Measurements from ENCODE around the gene B9D1.

B9D1 gene

GRCh38 chr17:19310151-19310550 is 52.4 kb downstream of the B9D1 start:
- FAIRE-seq: no peak
- no peak for DNase-seq (ENCODE audit: insufficient read length, low spot score)
- TF ChIP-seq POLR2AphosphoS5 (IDR thresholded peaks at IDR 0.05; ENCODE audit: low read depth, low read length): no peak

- FAIRE-seq: peak; percentile 23
- DNase-seq (ENCODE audit: insufficient read length, low spot score): no peak
- TF ChIP-seq POU2F2 (IDR thresholded peaks at IDR 0.05; ENCODE audit: low read depth, low read length) (no peak), POLR2AphosphoS5 (IDR thresholded peaks at IDR 0.05; ENCODE audit: low read depth, low read length) (no peak), SPI1 (IDR thresholded peaks at IDR 0.05; ENCODE audit: low read depth, low read length) (no peak), POLR2A (IDR thresholded peaks at IDR 0.05; ENCODE audit: low read depth, low read length) (no peak)
Measured at GRCh38 chr17:19309701-19310100, 52.8 kb downstream of the B9D1 start.

GRCh38 chr17:19308398-19308797 is 54.1 kb downstream of the B9D1 start:
- TF ChIP-seq TAF1 (IDR thresholded peaks at IDR 0.05; ENCODE audit: low read depth, low read length): no peak
- TF ChIP-seq POLR2AphosphoS5 (IDR thresholded peaks at IDR 0.05; ENCODE audit: low read depth, low read length): no peak
- TF ChIP-seq SPI1 (IDR thresholded peaks at IDR 0.05; ENCODE audit: low read depth, low read length): no peak
- TF ChIP-seq POLR2A (IDR thresholded peaks at IDR 0.05; ENCODE audit: low read depth, low read length): no peak
- no peak for TF ChIP-seq POU2F2 (IDR thresholded peaks at IDR 0.05; ENCODE audit: low read depth, low read length)
- TF ChIP-seq PAX5 (IDR thresholded peaks at IDR 0.05; ENCODE audit: insufficient read depth, low read length, severe bottlenecking): no peak
- DNase-seq (ENCODE audit: insufficient read length, low spot score) (no peak), FAIRE-seq (no peak)

GRCh38 chr17:19307521-19307920 is 55.0 kb downstream of the B9D1 start:
- TF ChIP-seq PAX5 (IDR thresholded peaks at IDR 0.05; ENCODE audit: insufficient read depth, low read length, severe bottlenecking): no peak
- no peak for TF ChIP-seq SPI1 (IDR thresholded peaks at IDR 0.05; ENCODE audit: low read depth, low read length)
- TF ChIP-seq POLR2A (IDR thresholded peaks at IDR 0.05; ENCODE audit: low read depth, low read length): no peak
- no peak for TF ChIP-seq POLR2AphosphoS5 (IDR thresholded peaks at IDR 0.05; ENCODE audit: low read depth, low read length)
- no peak for TF ChIP-seq TAF1 (IDR thresholded peaks at IDR 0.05; ENCODE audit: low read depth, low read length)
- no peak for TF ChIP-seq POU2F2 (IDR thresholded peaks at IDR 0.05; ENCODE audit: low read depth, low read length)
- FAIRE-seq (no peak), DNase-seq (ENCODE audit: insufficient read length, low spot score) (no peak)

GRCh38 chr17:19306160-19307111 is 56.1 kb downstream of the B9D1 start:
- DNase-seq (ENCODE audit: insufficient read length, low spot score) (peak; percentile 52), FAIRE-seq (peak; percentile 99)
- TF ChIP-seq PAX5 (IDR thresholded peaks at IDR 0.05; ENCODE audit: insufficient read depth, low read length, severe bottlenecking): no peak
- peak; percentile 69 for TF ChIP-seq POLR2AphosphoS5 (IDR thresholded peaks at IDR 0.05; ENCODE audit: low read depth, low read length)
- peak; percentile 75 for TF ChIP-seq POLR2A (IDR thresholded peaks at IDR 0.05; ENCODE audit: low read depth, low read length)
- peak; percentile 90 for TF ChIP-seq POU2F2 (IDR thresholded peaks at IDR 0.05; ENCODE audit: low read depth, low read length)
- TF ChIP-seq SPI1 (IDR thresholded peaks at IDR 0.05; ENCODE audit: low read depth, low read length): peak; percentile 87
- peak; percentile 55; the same call in 1 of the 2 replicates for TF ChIP-seq TAF1 (IDR thresholded peaks at IDR 0.05; ENCODE audit: low read depth, low read length)

GRCh38 chr17:19305761-19306159 is 56.8 kb downstream of the B9D1 start:
- TF ChIP-seq TAF1 (IDR thresholded peaks at IDR 0.05; ENCODE audit: low read depth, low read length) (no peak), POLR2AphosphoS5 (IDR thresholded peaks at IDR 0.05; ENCODE audit: low read depth, low read length) (no peak), POLR2A (IDR thresholded peaks at IDR 0.05; ENCODE audit: low read depth, low read length) (no peak), PAX5 (IDR thresholded peaks at IDR 0.05; ENCODE audit: insufficient read depth, low read length, severe bottlenecking) (no peak), POU2F2 (IDR thresholded peaks at IDR 0.05; ENCODE audit: low read depth, low read length) (no peak), SPI1 (IDR thresholded peaks at IDR 0.05; ENCODE audit: low read depth, low read length) (no peak)
- FAIRE-seq: no peak
- no peak for DNase-seq (ENCODE audit: insufficient read length, low spot score)

- TF ChIP-seq POU2F2 (IDR thresholded peaks at IDR 0.05; ENCODE audit: low read depth, low read length) (no peak), PAX5 (IDR thresholded peaks at IDR 0.05; ENCODE audit: insufficient read depth, low read length, severe bottlenecking) (no peak), POLR2A (IDR thresholded peaks at IDR 0.05; ENCODE audit: low read depth, low read length) (no peak), POLR2AphosphoS5 (IDR thresholded peaks at IDR 0.05; ENCODE audit: low read depth, low read length) (no peak), SPI1 (IDR thresholded peaks at IDR 0.05; ENCODE audit: low read depth, low read length) (no peak), TAF1 (IDR thresholded peaks at IDR 0.05; ENCODE audit: low read depth, low read length) (no peak)
- FAIRE-seq: peak; percentile 71
- DNase-seq (ENCODE audit: insufficient read length, low spot score): no peak
Measured at GRCh38 chr17:19305256-19305655, 57.3 kb downstream of the B9D1 start.

- TF ChIP-seq PAX5 (IDR thresholded peaks at IDR 0.05; ENCODE audit: insufficient read depth, low read length, severe bottlenecking) (no peak), SPI1 (IDR thresholded peaks at IDR 0.05; ENCODE audit: low read depth, low read length) (no peak), TAF1 (IDR thresholded peaks at IDR 0.05; ENCODE audit: low read depth, low read length) (no peak), POLR2AphosphoS5 (IDR thresholded peaks at IDR 0.05; ENCODE audit: low read depth, low read length) (no peak), POLR2A (IDR thresholded peaks at IDR 0.05; ENCODE audit: low read depth, low read length) (no peak), POU2F2 (IDR thresholded peaks at IDR 0.05; ENCODE audit: low read depth, low read length) (no peak)
- no peak for DNase-seq (ENCODE audit: insufficient read length, low spot score)
- no peak for FAIRE-seq
Measured at GRCh38 chr17:19304751-19305150, 57.8 kb downstream of the B9D1 start.

- DNase-seq (ENCODE audit: insufficient read length, low spot score) (no peak), FAIRE-seq (peak; percentile 31)
- TF ChIP-seq TAF1 (IDR thresholded peaks at IDR 0.05; ENCODE audit: low read depth, low read length) (no peak), SPI1 (IDR thresholded peaks at IDR 0.05; ENCODE audit: low read depth, low read length) (peak; percentile 82), POLR2AphosphoS5 (IDR thresholded peaks at IDR 0.05; ENCODE audit: low read depth, low read length) (no peak), POU2F2 (IDR thresholded peaks at IDR 0.05; ENCODE audit: low read depth, low read length) (no peak)
Measured at GRCh38 chr17:19304209-19304608, 58.3 kb downstream of the B9D1 start.

GRCh38 chr17:19303367-19303776 is 59.2 kb downstream of the B9D1 start:
- TF ChIP-seq POLR2A (IDR thresholded peaks at IDR 0.05; ENCODE audit: low read depth, low read length): no peak
- no peak for TF ChIP-seq TAF1 (IDR thresholded peaks at IDR 0.05; ENCODE audit: low read depth, low read length)
- no peak for TF ChIP-seq POU2F2 (IDR thresholded peaks at IDR 0.05; ENCODE audit: low read depth, low read length)
- TF ChIP-seq POLR2AphosphoS5 (IDR thresholded peaks at IDR 0.05; ENCODE audit: low read depth, low read length): no peak
- TF ChIP-seq SPI1 (IDR thresholded peaks at IDR 0.05; ENCODE audit: low read depth, low read length): no peak
- TF ChIP-seq PAX5 (IDR thresholded peaks at IDR 0.05; ENCODE audit: insufficient read depth, low read length, severe bottlenecking): no peak
- FAIRE-seq (peak; percentile 92), DNase-seq (ENCODE audit: insufficient read length, low spot score) (no peak)
